H9 (cell line): ENCODE measurements around the gene SYDE1. TPM values are rescaled to one million over a fixed set of nuclear protein-coding genes. Genes with fewer than 3 reads are reported as not detected.

Experiments
- DNase-seq: peaks from one replicate; pipeline ENCODE4 v3.0.0-alpha.2; 2017
- H2AFZ ChIP-seq: one replicate; pipeline ENCODE4 v1.6.1; 2013; ENCODE audit warnings: mild to moderate bottlenecking, low read length, control low read depth, moderate library complexity
- H2AK5ac ChIP-seq: 2 replicates; pipeline ENCODE4 v1.6.1; 2013; ENCODE audit warnings: low read length, control low read depth, mixed read lengths; ENCODE audit not compliant: insufficient read length
- H2BK120ac ChIP-seq: one replicate; pipeline ENCODE4 v1.6.1; 2013; ENCODE audit warnings: low read depth, mild to moderate bottlenecking, low read length, control low read depth, inconsistent platforms; ENCODE audit not compliant: poor library complexity, severe bottlenecking
- H2BK12ac ChIP-seq: 2 replicates; pipeline ENCODE4 v1.6.1; 2013; ENCODE audit warnings: low read length, control low read depth, mixed read lengths, low read depth; ENCODE audit not compliant: insufficient read length
- H2BK15ac ChIP-seq: 2 replicates; pipeline ENCODE4 v1.6.1; 2013; ENCODE audit warnings: low read depth, low read length, control low read depth
- H2BK20ac ChIP-seq: one replicate; pipeline ENCODE4 v1.6.1; 2013; ENCODE audit warnings: low read depth, mild to moderate bottlenecking, low read length, control low read depth, inconsistent platforms; ENCODE audit not compliant: poor library complexity, severe bottlenecking
- H2BK5ac ChIP-seq: 2 replicates; pipeline ENCODE4 v1.6.1; 2013; ENCODE audit warnings: low read length, control low read depth, mixed read lengths; ENCODE audit not compliant: insufficient read length
- H3K14ac ChIP-seq: 2 replicates; pipeline ENCODE4 v1.6.1; 2013; ENCODE audit warnings: low read length, control low read depth; ENCODE audit not compliant: insufficient read depth
- H3K18ac ChIP-seq: 2 replicates; pipeline ENCODE4 v1.6.1; 2013; ENCODE audit warnings: low read depth, mild to moderate bottlenecking, mixed read lengths, low read length, control low read depth; ENCODE audit not compliant: insufficient read length
- H3K23ac ChIP-seq: 2 replicates; pipeline ENCODE4 v1.6.1; 2013; ENCODE audit warnings: low read length, control low read depth, mixed read lengths, low read depth; ENCODE audit not compliant: insufficient read length
- H3K23me2 ChIP-seq: 2 replicates; pipeline ENCODE4 v1.6.1; 2013; ENCODE audit warnings: low read depth, mild to moderate bottlenecking, mixed read lengths, low read length, control low read depth; ENCODE audit not compliant: insufficient read length, poor library complexity, severe bottlenecking
- H3K27ac ChIP-seq: 2 replicates; pipeline ENCODE4 v1.5.1; 2013; ENCODE audit warnings: low read length, control low read depth, mixed read lengths, low read depth; ENCODE audit not compliant: insufficient read length
- H3K27me3 ChIP-seq: 2 replicates; pipeline ENCODE4 v1.6.1; 2013; ENCODE audit warnings: low read length, control low read depth, inconsistent platforms; ENCODE audit not compliant: insufficient read depth
- H3K4ac ChIP-seq: 2 replicates; pipeline ENCODE4 v1.6.1; 2013; ENCODE audit warnings: low read depth, mild to moderate bottlenecking, control low read depth, inconsistent platforms, low read length, moderate library complexity
- H3K4me1 ChIP-seq: 2 replicates; pipeline ENCODE4 v1.6.1; 2013; ENCODE audit warnings: low read length, control low read depth, inconsistent platforms; ENCODE audit not compliant: insufficient read depth
- H3K4me2 ChIP-seq: 2 replicates; pipeline ENCODE4 v1.6.1; 2013; ENCODE audit warnings: low read length, control low read depth, mixed read lengths; ENCODE audit not compliant: insufficient read length, insufficient read depth
- H3K56ac ChIP-seq: 2 replicates; pipeline ENCODE4 v1.6.1; 2013; ENCODE audit warnings: low read depth, mild to moderate bottlenecking, mixed read lengths, low read length, control low read depth; ENCODE audit not compliant: insufficient read length
- H3K79me1 ChIP-seq: 2 replicates; pipeline ENCODE4 v1.6.1; 2013; ENCODE audit warnings: low read depth, mild to moderate bottlenecking, moderate library complexity, low read length, control low read depth, inconsistent platforms; ENCODE audit not compliant: insufficient read depth, poor library complexity, severe bottlenecking
- H3K79me2 ChIP-seq: 2 replicates; pipeline ENCODE4 v1.6.1; 2013; ENCODE audit warnings: low read length, control low read depth, inconsistent platforms; ENCODE audit not compliant: insufficient read depth
- H3K9ac ChIP-seq: 2 replicates; pipeline ENCODE4 v1.6.1; 2013; ENCODE audit warnings: low read length, control low read depth, mixed read lengths; ENCODE audit not compliant: insufficient read length; ENCODE audit errors: extremely low read depth
- H3K9me3 ChIP-seq: one replicate; pipeline ENCODE4 v1.6.1; 2013; ENCODE audit warnings: low read depth, low read length, inconsistent platforms; ENCODE audit not compliant: control insufficient read depth
- H3T11ph ChIP-seq: one replicate; pipeline ENCODE4 v1.6.1; 2013; ENCODE audit warnings: mild to moderate bottlenecking, low read length, control low read depth, inconsistent platforms
- H4K20me1 ChIP-seq: one replicate; pipeline ENCODE4 v1.6.1; 2013; ENCODE audit not compliant: control insufficient read depth, insufficient read length, insufficient read depth
- H4K5ac ChIP-seq: 2 replicates; pipeline ENCODE4 v1.6.1; 2013; ENCODE audit warnings: low read depth, mild to moderate bottlenecking, mixed read lengths, low read length, control low read depth; ENCODE audit not compliant: insufficient read length
- H4K8ac ChIP-seq: replicated peaks from 2 replicates; pipeline ENCODE4 v1.6.1; 2013; ENCODE audit warnings: low read length, control low read depth, mixed read lengths, low read depth; ENCODE audit not compliant: insufficient read length
- H4K91ac ChIP-seq: 2 replicates; pipeline ENCODE4 v1.6.1; 2013; ENCODE audit warnings: low read depth, mild to moderate bottlenecking, moderate library complexity, mixed read lengths, low read length, control low read depth; ENCODE audit not compliant: insufficient read length
- H3K27ac Mint-ChIP-seq, 3 experiments: 2 replicates in 2 of 3; 3 replicates in 1 of 3; pipeline ENCODE4 v1.8.0; 2020 to 2021; ENCODE audit warnings: mixed read lengths in 3 of 3, mild to moderate bottlenecking in 1 of 3, moderate library complexity in 1 of 3
- H3K27me3 Mint-ChIP-seq: 2 replicates; pipeline ENCODE4 v1.8.0; 2021; ENCODE audit warnings: low read depth, mild to moderate bottlenecking, moderate library complexity, mixed read lengths
- H3K36me3 Mint-ChIP-seq, 3 experiments: 2 replicates in 2 of 3; 3 replicates in 1 of 3; pipeline ENCODE4 v1.8.0; 2020 to 2021; ENCODE audit warnings: low read depth in 3 of 3, mixed read lengths in 3 of 3; ENCODE audit not compliant: insufficient read depth in 1 of 3
- H3K4me1 Mint-ChIP-seq, 2 experiments: 2 replicates each; pipeline ENCODE4 v1.8.0; 2020; ENCODE audit warnings: mixed read lengths in 2 of 2
- H3K4me3 Mint-ChIP-seq, 2 experiments: 2 replicates in 1 of 2; 3 replicates in 1 of 2; pipeline ENCODE4 v1.8.0; 2020 to 2021; ENCODE audit warnings: mild to moderate bottlenecking in 2 of 2, mixed read lengths in 2 of 2, moderate library complexity in 1 of 2
- H3K9me3 Mint-ChIP-seq, 2 experiments: 2 replicates in 1 of 2; 3 replicates in 1 of 2; pipeline ENCODE4 v1.8.0; 2020; ENCODE audit warnings: mild to moderate bottlenecking in 2 of 2, mixed read lengths in 2 of 2, moderate library complexity in 1 of 2
- WGBS: extraction: QIAGEN DNeasy Blood & Tissue Kit; methylation state at CpG from one replicate; pipeline ENCODE4 v1.1.7; 2013; ENCODE audit warnings: missing lambda C conversion rate, low lambda C conversion rate, mixed read lengths; ENCODE audit not compliant: insufficient read length; ENCODE audit errors: extremely low coverage; 5-methylcytosine and 5-hydroxymethylcytosine counted together
- total RNA-seq: library from RNA; stranded (reverse); gene quantifications from 2 replicates; pipeline ENCODE4 v1.2.1, GENCODE V29; 2021
- TF ChIP-seq, protein P1 (sequence below): fragments of 200-600 bp; sonication (generic); conservative IDR thresholded peaks from 3 replicates; pipeline ENCODE4 v1.8.0; 2021; ENCODE audit warnings: antibody characterized with exemption, mild to moderate bottlenecking

Gene SYDE1
- total RNA-seq, 1 experiment from 2014 or later: 21.4 TPM

DNA sequence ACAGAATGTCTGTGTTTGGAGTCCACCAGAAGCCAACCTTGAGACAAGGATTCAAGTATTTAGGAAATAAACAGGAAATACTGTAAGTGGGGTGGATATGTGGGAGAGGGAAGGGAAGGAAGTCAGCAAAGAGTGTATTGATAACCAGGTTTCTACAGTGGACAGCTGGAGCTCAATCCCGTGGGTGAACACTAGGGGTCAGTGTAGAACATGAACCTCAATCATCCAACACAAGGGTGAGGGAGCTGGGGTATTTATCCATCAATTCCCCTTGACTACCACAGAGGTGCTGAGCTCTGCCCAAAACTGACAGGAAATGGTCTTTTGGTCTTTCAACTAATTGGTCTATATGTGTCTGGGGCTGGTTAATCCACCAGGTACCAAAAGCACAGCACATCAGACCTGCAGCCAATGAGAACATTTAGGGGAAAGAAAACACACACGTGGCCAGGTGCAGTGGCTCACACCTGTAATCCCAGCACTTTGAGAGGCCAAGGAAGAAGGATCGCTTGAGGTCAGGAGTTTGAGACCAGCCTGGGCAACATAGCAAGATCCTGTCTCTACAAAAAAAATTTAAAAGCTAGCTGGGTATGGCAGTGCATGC, 5.6 kb upstream of the SYDE1 start:
- WGBS: no CpG with 5 or more reads among the region's 3 CpGs
- no peaks in the 10 kb centered on the region for H3K79me2 ChIP-seq
- Mint-ChIP-seq H3K27me3 (peaks cover 2% of the 10 kb centered on the region; the same call in 1 of the 2 replicates), H3K4me3 (no peak overlapping the region), H3K36me3 (peaks cover 0 to 10% (median 9%) of the 10 kb centered on the region in 3 experiments; a peak in 3 of 7 replicates), H3K9me3 (peaks cover 22 to 28% of the 10 kb centered on the region in 2 experiments), H3K27ac (no peak overlapping the region), H3K4me1 (peaks cover 2 to 5% of the 10 kb centered on the region in 2 experiments)
- H4K8ac ChIP-seq: no peak overlapping the region
- H3K27me3 ChIP-seq: no peaks in the 10 kb centered on the region
- H2BK20ac ChIP-seq: no peak overlapping the region
- no peak overlapping the region for H2BK12ac ChIP-seq
- no peak overlapping the region for H3T11ph ChIP-seq
- TF ChIP-seq, protein P1, sequence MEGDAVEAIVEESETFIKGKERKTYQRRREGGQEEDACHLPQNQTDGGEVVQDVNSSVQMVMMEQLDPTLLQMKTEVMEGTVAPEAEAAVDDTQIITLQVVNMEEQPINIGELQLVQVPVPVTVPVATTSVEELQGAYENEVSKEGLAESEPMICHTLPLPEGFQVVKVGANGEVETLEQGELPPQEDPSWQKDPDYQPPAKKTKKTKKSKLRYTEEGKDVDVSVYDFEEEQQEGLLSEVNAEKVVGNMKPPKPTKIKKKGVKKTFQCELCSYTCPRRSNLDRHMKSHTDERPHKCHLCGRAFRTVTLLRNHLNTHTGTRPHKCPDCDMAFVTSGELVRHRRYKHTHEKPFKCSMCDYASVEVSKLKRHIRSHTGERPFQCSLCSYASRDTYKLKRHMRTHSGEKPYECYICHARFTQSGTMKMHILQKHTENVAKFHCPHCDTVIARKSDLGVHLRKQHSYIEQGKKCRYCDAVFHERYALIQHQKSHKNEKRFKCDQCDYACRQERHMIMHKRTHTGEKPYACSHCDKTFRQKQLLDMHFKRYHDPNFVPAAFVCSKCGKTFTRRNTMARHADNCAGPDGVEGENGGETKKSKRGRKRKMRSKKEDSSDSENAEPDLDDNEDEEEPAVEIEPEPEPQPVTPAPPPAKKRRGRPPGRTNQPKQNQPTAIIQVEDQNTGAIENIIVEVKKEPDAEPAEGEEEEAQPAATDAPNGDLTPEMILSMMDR: peak; percentile 84
- H3K56ac ChIP-seq: no peak overlapping the region
- H2AK5ac ChIP-seq: no peak overlapping the region
- H3K9ac ChIP-seq: no peak overlapping the region
- no peaks in the 10 kb centered on the region for H4K20me1 ChIP-seq
- no peak overlapping the region for H4K91ac ChIP-seq
- H3K9me3 ChIP-seq: no peaks in the 10 kb centered on the region
- no peak overlapping the region for H3K14ac ChIP-seq
- no peaks in the 10 kb centered on the region for H3K23me2 ChIP-seq
- no peak overlapping the region for H3K18ac ChIP-seq
- no peak overlapping the region for H2AFZ ChIP-seq
- H3K4me2 ChIP-seq: no peak overlapping the region
- H2BK120ac ChIP-seq: no peak overlapping the region
- no peak overlapping the region for H3K4ac ChIP-seq
- H3K23ac ChIP-seq: no peak overlapping the region
- peak; percentile 80 for DNase-seq
- H2BK15ac ChIP-seq: no peak overlapping the region
- no peak overlapping the region for H2BK5ac ChIP-seq
- no peaks in the 10 kb centered on the region; the same call in 1 of the 2 replicates for H3K4me1 ChIP-seq
- H3K79me1 ChIP-seq: no peaks in the 10 kb centered on the region
- no peak overlapping the region for H4K5ac ChIP-seq
- no peak overlapping the region for H3K27ac ChIP-seq
